ENCODE data around the gene SRC.

- no peak for TF ChIP-seq CTCF (IDR thresholded peaks at IDR 0.05)
- no peak for TF ChIP-seq MAX (IDR thresholded peaks at IDR 0.05; ENCODE audit: low read depth)
- no peak for TF ChIP-seq ZBTB33 (IDR thresholded peaks at IDR 0.05; ENCODE audit: borderline replicate concordance, low read depth)
- TF ChIP-seq RAD21 (IDR thresholded peaks at IDR 0.05; ENCODE audit: low read length) = no peak
- no peak for TF ChIP-seq CHD2 (IDR thresholded peaks at IDR 0.05; ENCODE audit: low read length, partially characterized antibody)
- TF ChIP-seq POLR2AphosphoS5 (IDR thresholded peaks at IDR 0.05; ENCODE audit: low read depth, low read length) = no peak
- no peak for TF ChIP-seq YY1 (IDR thresholded peaks at IDR 0.05; ENCODE audit: low read depth)
- no peak for TF ChIP-seq EZH2phosphoT487 (IDR thresholded peaks at IDR 0.05; ENCODE audit: borderline replicate concordance, low read depth)
- no peak for TF ChIP-seq FOXJ3 (CRISPR knock-in tag; IDR thresholded peaks at IDR 0.05)
- TF ChIP-seq MXI1 (IDR thresholded peaks at IDR 0.05; ENCODE audit: low read depth, low read length) = no peak
- TF ChIP-seq TCF12 (IDR thresholded peaks at IDR 0.05) = no peak
- TF ChIP-seq EP300 (IDR thresholded peaks at IDR 0.05; ENCODE audit: borderline replicate concordance in 1 of 2, low read depth in 1 of 2, low read length in 1 of 2) = no peak
- TF ChIP-seq SIN3A (IDR thresholded peaks at IDR 0.05; ENCODE audit: borderline replicate concordance, low read depth, low read length) = no peak
- TF ChIP-seq RFX5 (IDR thresholded peaks at IDR 0.05; ENCODE audit: low read length) = no peak
Observed at GRCh38 chr20:37446286-37447032, 100.5 kb downstream of the SRC start.

Data from SK-N-SH (cell line).